ENCODE measurements around the gene CBFA2T3.

The CBFA2T3 gene

DNA sequence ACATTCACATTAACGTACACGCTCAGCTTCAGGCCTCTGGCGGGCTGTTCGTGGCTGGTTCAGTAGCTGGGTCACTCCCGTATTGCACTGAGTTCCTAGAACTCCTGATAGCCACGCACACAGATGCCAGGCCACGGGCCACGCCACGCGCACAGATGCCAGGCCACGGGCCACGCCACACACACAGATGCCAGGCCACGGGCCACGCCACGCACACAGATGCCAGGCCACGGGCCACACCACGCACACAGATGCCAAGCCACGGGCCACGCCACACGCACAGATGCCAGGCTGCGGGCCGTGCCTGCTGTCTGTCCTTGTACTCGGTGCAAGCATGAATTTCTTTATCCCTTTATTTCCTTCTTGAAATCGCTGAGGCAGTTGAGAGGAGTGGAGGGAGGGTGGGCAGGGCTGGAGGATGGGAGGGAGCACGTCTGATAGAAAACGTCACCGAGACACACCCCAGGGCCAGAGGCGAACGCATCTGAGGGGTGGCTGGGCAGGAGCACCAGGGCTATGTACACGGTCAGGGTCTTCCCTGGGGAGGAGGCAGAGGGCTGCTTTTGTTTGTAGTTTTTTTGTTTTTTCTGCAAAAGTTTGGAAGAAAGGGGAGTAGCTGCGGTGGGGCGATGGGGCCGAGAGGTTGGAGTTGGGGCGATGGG, 101.9 kb downstream of the CBFA2T3 start:
- no peak overlapping the region for H3K27ac ChIP-seq (ENCODE audit: low read length, poor library complexity, severe bottlenecking)
- H3K4me3 ChIP-seq (ENCODE audit: insufficient read depth in 1 of 2, low read depth in 1 of 2, low read length in 2 of 2), result no peak overlapping the region
- H2AFZ ChIP-seq (ENCODE audit: low read depth, low read length), result no peak overlapping the region
- H3K14ac ChIP-seq (ENCODE audit: low read length in 2 of 2), result no peak overlapping the region
- no peak overlapping the region for H3K4me2 ChIP-seq (ENCODE audit: low read length, poor library complexity, severe bottlenecking)
- no peak overlapping the region for H2BK12ac ChIP-seq (ENCODE audit: low read length in 2 of 2)
- H3K27me3 ChIP-seq (ENCODE audit: control insufficient read depth in 1 of 2, insufficient read depth in 1 of 2, low read length in 2 of 2), result peaks cover 23 to 74% of the 10 kb centered on the region in 2 experiments
- no peak overlapping the region for H2BK120ac ChIP-seq (ENCODE audit: low read depth, low read length)
- H2BK5ac ChIP-seq (ENCODE audit: low read depth, low read length, poor library complexity, severe bottlenecking), result no peak overlapping the region
- H3K4me1 ChIP-seq (ENCODE audit: control insufficient read depth, insufficient read depth, low read depth, low read length), result peaks cover 7% of the 10 kb centered on the region
- H3K9me3 ChIP-seq (ENCODE audit: control insufficient read depth, low read length), result no peaks in the 10 kb centered on the region
- H3K79me1 ChIP-seq (replicated peaks; ENCODE audit: low read length, poor library complexity, severe bottlenecking), result no peaks in the 10 kb centered on the region
- no peak overlapping the region for H3K18ac ChIP-seq (ENCODE audit: low read depth in 1 of 2, low read length in 2 of 2)
- no peaks in the 10 kb centered on the region for H3K36me3 ChIP-seq (ENCODE audit: control insufficient read depth in 1 of 2, insufficient read depth in 2 of 2, low read depth in 1 of 2, low read length in 2 of 2)
- DNase-seq, result no peak
- H2AK5ac ChIP-seq (ENCODE audit: low read length, severe bottlenecking), result no peak overlapping the region
- H3K4ac ChIP-seq (ENCODE audit: low read depth in 1 of 2, low read length in 2 of 2), result no peak overlapping the region
- no peak overlapping the region for H2BK15ac ChIP-seq (ENCODE audit: low read depth, poor library complexity, severe bottlenecking)
- H4K8ac ChIP-seq (ENCODE audit: low read length), result no peak overlapping the region
- H4K91ac ChIP-seq (ENCODE audit: low read length), result peak overlapping the region; percentile 6
- H3K9ac ChIP-seq (ENCODE audit: low read length), result no peak overlapping the region
- WGBS, result 95% methylated on average over 34 of the region's 34 CpGs
- H3K23ac ChIP-seq (ENCODE audit: low read length in 2 of 2), result no peak overlapping the region

DNA sequence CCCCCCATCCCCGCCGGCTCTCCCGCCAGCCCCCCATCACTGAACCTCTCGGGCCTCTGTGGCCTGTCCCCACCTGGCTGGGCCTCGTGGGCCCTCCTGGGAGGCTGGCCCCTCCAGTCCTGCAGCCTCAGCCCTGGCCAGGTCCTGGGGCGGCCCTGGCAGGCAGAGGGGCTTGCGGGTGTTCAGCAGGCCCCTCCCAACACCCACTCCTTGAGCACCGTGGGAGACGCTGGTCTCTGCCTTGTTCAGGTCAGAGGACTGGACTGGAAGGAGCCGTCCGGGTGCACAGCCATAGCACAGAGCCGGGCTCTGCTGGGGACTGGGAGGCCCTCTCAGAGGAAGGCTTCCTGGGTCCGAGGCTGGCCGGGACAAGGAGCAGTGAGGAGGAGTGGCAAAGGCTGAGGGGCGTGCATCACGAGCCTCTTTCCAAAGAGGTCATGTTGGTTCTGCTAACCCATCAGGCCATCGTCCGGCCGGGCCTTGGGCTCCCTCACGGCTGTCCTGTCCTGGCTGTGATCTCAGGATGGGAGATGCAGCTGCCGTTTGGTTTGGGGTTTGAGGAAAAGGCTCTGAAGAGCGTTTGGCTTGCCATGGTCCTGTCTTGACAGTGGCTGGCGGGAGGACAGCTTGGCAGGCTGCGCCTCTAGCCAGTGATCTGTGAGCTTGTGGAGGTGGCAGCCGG, 104.2 kb downstream of the CBFA2T3 start:
- Histone ChIP-seq H3K23ac (ENCODE audit: low read length in 2 of 2) (no peak overlapping the region), H3K4me2 (ENCODE audit: low read length, poor library complexity, severe bottlenecking) (no peak overlapping the region), H2BK120ac (ENCODE audit: low read depth, low read length) (no peak overlapping the region), H3K9me3 (ENCODE audit: control insufficient read depth, low read length) (no peaks in the 10 kb centered on the region), H3K4me1 (ENCODE audit: control insufficient read depth, insufficient read depth, low read depth, low read length) (no peaks in the 10 kb centered on the region), H3K27ac (ENCODE audit: low read length, poor library complexity, severe bottlenecking) (no peak overlapping the region), H2BK15ac (ENCODE audit: low read depth, poor library complexity, severe bottlenecking) (no peak overlapping the region), H2AFZ (ENCODE audit: low read depth, low read length) (no peak overlapping the region), H4K8ac (ENCODE audit: low read length) (no peak overlapping the region), H3K14ac (ENCODE audit: low read length in 2 of 2) (no peak overlapping the region), H3K9ac (ENCODE audit: low read length) (no peak overlapping the region), H3K27me3 (ENCODE audit: control insufficient read depth in 1 of 2, insufficient read depth in 1 of 2, low read length in 2 of 2) (peaks cover 32 to 73% of the 10 kb centered on the region in 2 experiments), H3K4me3 (ENCODE audit: insufficient read depth in 1 of 2, low read depth in 1 of 2, low read length in 2 of 2) (no peak overlapping the region), H3K36me3 (ENCODE audit: control insufficient read depth in 1 of 2, insufficient read depth in 2 of 2, low read depth in 1 of 2, low read length in 2 of 2) (no peaks in the 10 kb centered on the region), H2BK5ac (ENCODE audit: low read depth, low read length, poor library complexity, severe bottlenecking) (no peak overlapping the region), H3K4ac (ENCODE audit: low read depth in 1 of 2, low read length in 2 of 2) (no peak overlapping the region), H4K91ac (ENCODE audit: low read length) (no peak overlapping the region), H3K79me1 (replicated peaks; ENCODE audit: low read length, poor library complexity, severe bottlenecking) (no peaks in the 10 kb centered on the region), H2BK12ac (ENCODE audit: low read length in 2 of 2) (no peak overlapping the region), H2AK5ac (ENCODE audit: low read length, severe bottlenecking) (no peak overlapping the region), H3K18ac (ENCODE audit: low read depth in 1 of 2, low read length in 2 of 2) (no peak overlapping the region)
- DNase-seq, result no peak
- WGBS, result 85% methylated on average over 23 of the region's 25 CpGs

DNA sequence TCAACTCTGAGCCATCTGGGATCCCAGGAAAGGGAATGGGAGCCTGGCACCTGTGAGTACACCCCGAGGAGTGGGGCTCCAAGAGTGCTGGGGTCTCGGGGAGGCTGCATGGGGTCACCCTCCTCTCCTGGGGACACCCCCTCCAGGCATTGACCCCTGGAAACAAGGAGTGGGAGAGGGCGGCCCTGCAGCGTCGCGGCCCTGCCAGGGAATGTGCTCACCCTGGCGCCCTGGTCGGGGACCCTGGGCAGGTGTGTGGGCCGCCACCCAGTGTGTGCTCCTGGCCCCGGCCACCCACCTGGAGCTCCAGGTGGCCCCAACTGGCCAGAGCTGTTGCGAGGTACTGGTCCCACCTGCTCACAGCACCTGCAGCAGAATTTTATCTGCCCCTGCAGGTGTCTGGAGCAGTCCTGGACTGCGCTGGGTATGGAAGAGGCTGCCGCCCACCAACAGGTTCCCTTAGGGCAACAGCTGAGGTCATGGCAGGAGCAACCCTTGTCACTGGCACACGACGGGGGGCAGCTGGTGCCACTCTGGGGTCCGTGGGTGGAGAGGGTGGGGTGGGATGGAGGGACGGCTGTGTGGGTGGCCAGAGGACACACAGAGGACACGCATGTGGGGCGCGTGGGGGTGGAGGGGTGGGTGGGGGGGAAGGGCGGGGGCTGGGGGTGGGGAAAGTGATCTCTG, 105.1 kb downstream of the CBFA2T3 start:
- Histone ChIP-seq H2BK15ac (ENCODE audit: low read depth, poor library complexity, severe bottlenecking) (no peak overlapping the region), H3K9me3 (ENCODE audit: control insufficient read depth, low read length) (no peaks in the 10 kb centered on the region), H2AFZ (ENCODE audit: low read depth, low read length) (no peak overlapping the region), H3K4ac (ENCODE audit: low read depth in 1 of 2, low read length in 2 of 2) (no peak overlapping the region), H3K23ac (ENCODE audit: low read length in 2 of 2) (no peak overlapping the region), H3K4me1 (ENCODE audit: control insufficient read depth, insufficient read depth, low read depth, low read length) (no peaks in the 10 kb centered on the region), H2BK5ac (ENCODE audit: low read depth, low read length, poor library complexity, severe bottlenecking) (no peak overlapping the region), H4K91ac (ENCODE audit: low read length) (no peak overlapping the region), H2BK12ac (ENCODE audit: low read length in 2 of 2) (no peak overlapping the region), H3K18ac (ENCODE audit: low read depth in 1 of 2, low read length in 2 of 2) (no peak overlapping the region), H2BK120ac (ENCODE audit: low read depth, low read length) (no peak overlapping the region), H3K27ac (ENCODE audit: low read length, poor library complexity, severe bottlenecking) (no peak overlapping the region), H4K8ac (ENCODE audit: low read length) (no peak overlapping the region), H3K9ac (ENCODE audit: low read length) (no peak overlapping the region), H3K4me3 (ENCODE audit: insufficient read depth in 1 of 2, low read depth in 1 of 2, low read length in 2 of 2) (no peak overlapping the region), H3K36me3 (ENCODE audit: control insufficient read depth in 1 of 2, insufficient read depth in 2 of 2, low read depth in 1 of 2, low read length in 2 of 2) (no peaks in the 10 kb centered on the region), H3K14ac (ENCODE audit: low read length in 2 of 2) (no peak overlapping the region), H2AK5ac (ENCODE audit: low read length, severe bottlenecking) (no peak overlapping the region), H3K4me2 (ENCODE audit: low read length, poor library complexity, severe bottlenecking) (no peak overlapping the region), H3K79me1 (replicated peaks; ENCODE audit: low read length, poor library complexity, severe bottlenecking) (no peaks in the 10 kb centered on the region), H3K27me3 (ENCODE audit: control insufficient read depth in 1 of 2, insufficient read depth in 1 of 2, low read length in 2 of 2) (peaks cover 36 to 77% of the 10 kb centered on the region in 2 experiments)
- WGBS, result 86% methylated on average over 16 of the region's 21 CpGs
- DNase-seq, result no peak

DNA sequence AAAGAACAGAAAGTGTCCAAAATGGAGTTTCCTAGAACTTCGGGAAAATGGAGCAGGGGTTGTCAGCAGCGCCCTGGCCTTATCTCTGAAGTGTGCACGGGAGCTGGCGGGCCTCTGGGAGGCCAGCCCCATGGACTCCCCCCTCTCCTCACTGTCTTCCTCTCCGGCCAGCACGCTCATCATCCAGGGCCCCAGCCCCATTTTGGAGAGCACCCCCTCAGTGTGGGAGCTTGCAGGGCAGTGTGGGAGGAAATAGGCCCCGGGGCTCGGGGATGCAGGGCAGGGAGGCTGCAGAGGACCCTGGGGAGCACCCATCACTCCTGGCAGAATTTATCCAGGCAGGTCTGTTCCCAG, 105.7 kb downstream of the CBFA2T3 start:
- Histone ChIP-seq H3K4me2 (ENCODE audit: low read length, poor library complexity, severe bottlenecking) (no peak overlapping the region), H3K27me3 (ENCODE audit: control insufficient read depth in 1 of 2, insufficient read depth in 1 of 2, low read length in 2 of 2) (peaks cover 36 to 77% of the 10 kb centered on the region in 2 experiments), H2BK5ac (ENCODE audit: low read depth, low read length, poor library complexity, severe bottlenecking) (no peak overlapping the region), H3K79me1 (replicated peaks; ENCODE audit: low read length, poor library complexity, severe bottlenecking) (no peaks in the 10 kb centered on the region), H3K23ac (ENCODE audit: low read length in 2 of 2) (peak overlapping the region in 1 of 2 experiments; percentile 35), H3K4me3 (ENCODE audit: insufficient read depth in 1 of 2, low read depth in 1 of 2, low read length in 2 of 2) (peak overlapping the region in 1 of 2 experiments; percentile 23), H3K14ac (ENCODE audit: low read length in 2 of 2) (no peak overlapping the region), H3K9ac (ENCODE audit: low read length) (no peak overlapping the region), H3K27ac (ENCODE audit: low read length, poor library complexity, severe bottlenecking) (no peak overlapping the region), H3K4me1 (ENCODE audit: control insufficient read depth, insufficient read depth, low read depth, low read length) (no peaks in the 10 kb centered on the region), H2BK120ac (ENCODE audit: low read depth, low read length) (no peak overlapping the region), H4K91ac (ENCODE audit: low read length) (no peak overlapping the region), H2AFZ (ENCODE audit: low read depth, low read length) (no peak overlapping the region), H3K18ac (ENCODE audit: low read depth in 1 of 2, low read length in 2 of 2) (no peak overlapping the region), H2AK5ac (ENCODE audit: low read length, severe bottlenecking) (no peak overlapping the region), H4K8ac (ENCODE audit: low read length) (no peak overlapping the region), H3K4ac (ENCODE audit: low read depth in 1 of 2, low read length in 2 of 2) (no peak overlapping the region), H3K9me3 (ENCODE audit: control insufficient read depth, low read length) (no peaks in the 10 kb centered on the region), H3K36me3 (ENCODE audit: control insufficient read depth in 1 of 2, insufficient read depth in 2 of 2, low read depth in 1 of 2, low read length in 2 of 2) (no peaks in the 10 kb centered on the region), H2BK12ac (ENCODE audit: low read length in 2 of 2) (no peak overlapping the region), H2BK15ac (ENCODE audit: low read depth, poor library complexity, severe bottlenecking) (no peak overlapping the region)
- DNase-seq, result no peak
- WGBS, result 67% methylated on average over 6 of the region's 8 CpGs

All from mesenchymal stem cell (in vitro differentiated cells and primary cell).